Measurements from ENCODE around the gene SMIM3.
A peak's percentile ranks its signal among the peaks of the same experiment; 100 is the strongest.

- TF ChIP-seq POLR2A (IDR thresholded peaks at IDR 0.05), result peak; percentile 37 to 73
- TF ChIP-seq CTCF (IDR thresholded peaks at IDR 0.05 in 4 of 5, conservative IDR thresholded peaks at IDR 0.05 in 1 of 5), result no peak
Measured at GRCh38 chr5:150781706-150782614, 3.4 kb downstream of the SMIM3 start.
